HCEC 1CT (cell line): ENCODE results near the gene PPDPF.

ENCODE experiments used
- DNase-seq: peaks from one replicate; pipeline ENCODE4 v3.0.0-alpha.2; 2017

PPDPF gene

DNA sequence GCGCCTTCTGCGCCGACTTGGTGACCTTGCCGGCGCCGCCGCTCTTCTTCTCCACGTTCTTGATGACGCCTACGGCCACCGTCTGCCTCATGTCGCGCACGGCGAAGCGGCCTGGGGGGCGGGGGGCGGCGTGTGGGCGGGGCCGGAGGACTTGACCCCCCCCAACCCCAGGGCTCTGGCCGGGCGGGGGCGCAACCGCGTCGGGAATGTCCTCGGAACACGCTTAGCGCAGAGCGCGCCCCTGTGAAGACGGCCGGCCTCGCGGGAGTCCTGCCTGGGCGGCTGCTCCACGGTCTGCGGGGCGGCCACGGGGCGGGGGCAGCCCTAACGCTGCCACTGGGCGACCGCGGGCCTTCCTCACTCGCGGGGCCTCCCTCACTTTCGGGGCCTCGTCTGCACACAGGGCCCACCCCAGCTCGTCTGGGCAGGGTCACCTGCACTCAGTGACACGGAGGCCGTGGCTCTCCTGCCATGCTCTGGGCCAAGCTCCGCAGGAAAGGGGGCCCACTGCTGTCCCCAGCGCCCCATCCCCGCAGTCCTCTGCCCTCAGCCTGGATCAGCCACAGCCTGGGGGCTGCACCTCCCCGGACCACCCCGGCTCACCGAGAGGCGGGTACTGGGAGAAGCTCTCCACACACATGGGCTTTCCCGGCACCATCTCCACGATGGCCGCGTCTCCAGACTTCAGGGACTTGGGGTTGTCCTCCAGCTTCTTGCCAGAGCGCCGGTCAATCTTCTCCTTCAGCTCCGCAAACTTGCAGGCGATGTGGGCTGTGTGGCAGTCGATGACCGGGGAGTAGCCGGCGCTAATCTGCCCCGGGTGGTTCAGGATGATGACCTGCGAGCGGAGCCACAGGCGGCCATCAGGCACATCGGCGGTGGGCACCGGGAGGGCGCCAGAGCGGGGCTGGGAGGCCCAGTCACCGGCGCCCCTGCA, 32.0 kb upstream of the PPDPF start:
- no peak for DNase-seq

DNA sequence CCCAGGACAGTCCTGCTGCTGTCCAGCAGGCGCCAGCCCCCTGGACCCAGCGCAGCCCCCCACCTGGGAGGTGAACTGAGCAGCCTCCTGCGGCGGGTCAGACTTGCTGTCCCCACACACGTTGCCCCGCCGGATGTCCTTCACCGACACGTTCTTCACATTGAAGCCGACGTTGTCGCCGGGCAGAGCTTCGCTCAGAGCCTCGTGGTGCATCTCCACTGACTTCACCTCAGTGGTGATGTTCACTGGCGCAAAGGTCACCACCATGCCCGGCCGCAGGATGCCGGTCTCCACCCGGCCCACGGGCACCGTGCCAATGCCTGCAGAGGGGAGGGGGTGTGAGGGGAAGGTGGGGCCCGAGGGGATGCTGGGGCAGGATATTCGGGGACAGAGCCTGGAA, 30.1 kb upstream of the PPDPF start:
- no peak for DNase-seq

DNA sequence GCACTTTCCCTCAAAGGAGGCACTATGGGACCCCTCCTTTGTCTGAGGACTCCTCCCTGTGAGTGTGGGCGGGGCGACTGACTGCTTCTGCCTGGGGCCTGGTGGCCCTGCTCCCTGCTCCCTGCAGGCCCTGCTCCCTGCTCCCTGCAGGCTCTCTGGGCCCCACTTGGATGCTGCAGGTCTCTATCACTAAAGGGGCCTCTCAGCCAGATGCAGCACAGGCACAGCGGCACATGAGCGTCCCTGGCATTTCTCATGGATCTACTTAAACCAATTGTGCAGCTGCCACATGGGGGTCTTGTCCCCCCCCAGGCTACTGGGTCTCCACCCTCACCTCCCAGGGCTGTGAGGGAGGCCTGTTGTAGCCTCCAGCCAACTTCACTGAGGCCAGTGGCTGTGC, 29.5 kb upstream of the PPDPF start:
- DNase-seq: no peak

DNA sequence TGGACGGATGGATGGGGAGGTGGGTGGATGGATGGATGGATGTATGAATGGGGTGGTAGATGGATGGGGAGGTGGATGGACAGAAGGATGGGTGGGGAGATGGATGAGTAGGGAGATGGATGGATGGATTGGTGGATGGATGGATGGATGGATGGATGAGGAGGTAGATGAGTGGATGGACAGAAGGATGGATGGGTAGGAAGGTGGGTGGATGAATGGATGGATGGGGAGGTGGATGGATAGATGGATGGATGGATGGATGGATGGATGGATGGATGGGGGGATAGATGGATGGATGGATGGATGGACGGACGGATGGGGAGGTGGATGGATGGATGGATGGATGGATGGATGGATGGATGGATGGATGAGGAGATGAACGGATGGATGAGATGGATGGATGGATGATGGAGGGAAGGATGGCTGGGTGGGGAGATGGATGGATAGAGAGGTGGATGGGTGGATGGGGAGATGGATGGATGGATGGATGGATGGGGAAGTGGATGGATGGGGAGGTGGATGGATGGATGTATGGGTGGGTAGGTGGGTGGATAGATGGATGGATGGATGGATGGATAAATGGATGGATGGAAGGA, 28.8 kb upstream of the PPDPF start:
- DNase-seq: no peak

DNA sequence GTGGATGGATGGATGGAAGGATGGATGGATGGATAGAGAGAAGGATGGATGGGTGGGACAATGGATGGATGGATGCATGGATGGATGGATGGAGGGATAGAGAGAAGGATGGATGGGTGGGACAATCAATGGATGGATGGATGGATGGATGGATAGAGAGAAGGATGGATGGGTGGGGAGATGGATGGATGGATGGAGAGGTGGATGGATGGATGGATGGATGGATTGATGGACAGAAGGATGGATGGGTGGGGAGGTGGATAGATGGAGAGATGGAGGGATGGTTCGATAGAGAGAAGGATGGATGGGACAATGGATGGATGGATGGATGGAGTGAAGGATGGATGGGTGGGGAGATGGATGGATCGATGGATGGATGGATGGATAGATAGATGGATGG, 28.0 kb upstream of the PPDPF start:
- no peak for DNase-seq

DNA sequence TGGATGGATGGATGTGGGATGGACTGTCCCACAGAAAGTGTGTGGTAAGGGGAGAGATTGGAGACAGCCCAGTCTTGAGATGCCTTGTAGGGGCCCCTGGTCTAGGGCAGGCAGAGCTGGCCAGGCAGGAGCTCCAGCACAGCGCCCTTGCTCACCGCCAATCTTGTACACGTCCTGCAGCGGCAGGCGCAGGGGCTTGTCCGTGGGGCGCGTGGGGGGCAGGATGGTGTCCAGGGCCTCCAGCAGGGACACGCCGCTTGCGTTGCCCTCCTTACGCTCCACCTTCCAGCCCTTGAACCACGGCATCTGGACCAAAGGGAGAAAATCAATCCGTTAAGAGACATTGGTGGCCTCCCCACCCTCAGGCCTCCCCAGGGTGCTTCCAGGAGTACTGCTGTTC, 27.6 kb upstream of the PPDPF start:
- no peak for DNase-seq

DNA sequence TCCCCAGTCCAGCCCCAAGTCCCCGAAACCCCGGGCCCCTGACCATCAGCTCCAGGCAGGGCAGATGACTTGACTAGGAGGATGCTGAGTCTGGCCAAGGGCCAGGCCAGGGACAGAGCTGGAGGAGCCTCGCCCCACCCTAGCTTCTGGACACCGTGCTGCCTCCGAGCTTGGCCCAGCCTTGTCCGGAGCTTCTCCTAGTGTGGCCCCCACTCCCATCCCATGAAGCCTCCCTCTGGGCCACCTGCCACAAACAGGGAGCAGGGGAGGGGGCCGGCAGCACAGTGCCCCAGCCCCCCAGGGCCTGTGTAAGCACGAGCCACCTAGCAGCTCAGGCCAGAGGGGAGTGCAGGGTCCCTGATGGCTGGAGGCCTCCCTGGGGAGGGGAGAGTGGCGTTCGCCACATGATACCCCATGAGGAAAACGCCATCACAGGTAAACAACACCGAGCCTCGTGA, 27.0 kb upstream of the PPDPF start:
- DNase-seq: no peak

DNA sequence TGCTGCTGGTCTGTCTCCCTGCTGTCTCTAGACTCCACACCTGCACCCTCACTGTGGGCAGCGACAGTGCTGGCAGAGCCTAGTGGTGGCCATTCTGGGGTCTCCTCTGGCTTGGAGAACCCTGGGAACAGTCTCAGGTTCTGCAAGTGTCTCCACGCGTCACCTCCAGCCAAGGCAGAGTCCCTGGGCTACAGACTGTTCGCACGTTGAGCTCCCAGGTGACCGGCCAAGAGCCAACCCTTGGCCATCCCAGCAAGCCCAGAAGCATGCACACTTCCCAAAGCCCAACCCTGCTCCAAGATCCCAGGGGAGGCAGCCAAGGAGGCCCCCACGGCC, 26.5 kb upstream of the PPDPF start:
- no peak for DNase-seq

DNA sequence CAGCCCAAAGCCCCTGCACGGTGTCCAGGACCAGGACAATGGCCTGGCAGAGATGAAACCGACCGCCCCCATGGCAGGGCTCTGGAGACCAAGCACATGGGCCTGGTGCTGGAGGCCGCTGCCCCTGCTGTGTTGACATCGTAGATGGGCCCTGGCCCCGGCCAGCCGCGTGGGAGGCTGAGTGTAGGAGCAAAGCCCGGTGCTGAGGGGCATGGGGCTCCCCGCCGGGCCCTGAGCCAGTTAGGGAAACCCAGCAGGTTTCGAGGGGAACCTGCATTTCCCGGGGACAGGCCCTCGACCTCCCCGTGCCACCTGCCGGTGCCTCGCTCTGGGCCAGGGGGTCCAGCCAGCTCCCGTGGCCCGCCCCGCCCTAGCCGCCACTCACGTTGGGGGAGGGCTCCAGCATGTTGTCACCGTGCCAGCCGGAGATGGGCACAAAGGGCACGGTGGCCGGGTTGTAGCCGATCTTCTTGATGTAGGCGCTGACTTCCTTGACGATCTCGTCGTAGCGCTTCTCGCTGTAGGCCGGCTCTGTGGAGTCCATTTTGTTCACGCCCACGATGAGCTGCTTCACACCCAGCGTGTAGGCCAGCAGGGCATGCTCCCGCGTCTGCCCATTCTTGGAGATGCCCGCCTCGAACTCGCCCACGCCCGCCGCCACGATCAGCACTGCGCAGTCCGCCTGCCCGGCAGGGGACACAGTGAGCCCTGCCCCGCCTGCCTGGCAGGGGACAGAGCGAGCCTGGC, 26.0 kb upstream of the PPDPF start:
- DNase-seq: no peak

DNA sequence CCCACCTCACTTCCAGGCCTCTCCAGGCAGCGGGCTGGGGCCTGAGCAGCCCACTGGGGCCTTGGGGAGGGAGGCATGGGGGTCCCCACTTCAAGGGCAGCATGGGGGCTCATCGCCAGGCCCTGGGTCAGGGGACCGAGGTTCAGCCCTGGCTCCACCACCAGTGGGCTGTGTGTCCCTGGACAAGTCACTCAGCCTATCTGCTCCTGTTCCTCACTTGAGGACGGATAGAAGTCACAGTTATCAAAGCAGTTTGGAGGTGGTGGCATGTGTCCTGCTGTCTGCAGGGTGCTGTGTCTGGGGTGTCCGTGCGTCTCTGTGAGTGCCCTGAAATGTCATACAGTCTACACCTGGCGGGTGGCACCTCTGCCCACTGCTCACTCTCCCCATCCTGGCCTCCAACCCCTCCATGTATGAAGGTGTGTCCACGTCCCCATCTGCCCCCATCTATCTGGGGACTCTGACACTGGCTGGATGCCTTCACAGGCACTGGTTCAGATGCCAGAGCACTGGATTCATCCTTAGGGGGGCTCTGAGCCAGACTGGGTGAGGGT, 25.3 kb upstream of the PPDPF start:
- DNase-seq: no peak

DNA sequence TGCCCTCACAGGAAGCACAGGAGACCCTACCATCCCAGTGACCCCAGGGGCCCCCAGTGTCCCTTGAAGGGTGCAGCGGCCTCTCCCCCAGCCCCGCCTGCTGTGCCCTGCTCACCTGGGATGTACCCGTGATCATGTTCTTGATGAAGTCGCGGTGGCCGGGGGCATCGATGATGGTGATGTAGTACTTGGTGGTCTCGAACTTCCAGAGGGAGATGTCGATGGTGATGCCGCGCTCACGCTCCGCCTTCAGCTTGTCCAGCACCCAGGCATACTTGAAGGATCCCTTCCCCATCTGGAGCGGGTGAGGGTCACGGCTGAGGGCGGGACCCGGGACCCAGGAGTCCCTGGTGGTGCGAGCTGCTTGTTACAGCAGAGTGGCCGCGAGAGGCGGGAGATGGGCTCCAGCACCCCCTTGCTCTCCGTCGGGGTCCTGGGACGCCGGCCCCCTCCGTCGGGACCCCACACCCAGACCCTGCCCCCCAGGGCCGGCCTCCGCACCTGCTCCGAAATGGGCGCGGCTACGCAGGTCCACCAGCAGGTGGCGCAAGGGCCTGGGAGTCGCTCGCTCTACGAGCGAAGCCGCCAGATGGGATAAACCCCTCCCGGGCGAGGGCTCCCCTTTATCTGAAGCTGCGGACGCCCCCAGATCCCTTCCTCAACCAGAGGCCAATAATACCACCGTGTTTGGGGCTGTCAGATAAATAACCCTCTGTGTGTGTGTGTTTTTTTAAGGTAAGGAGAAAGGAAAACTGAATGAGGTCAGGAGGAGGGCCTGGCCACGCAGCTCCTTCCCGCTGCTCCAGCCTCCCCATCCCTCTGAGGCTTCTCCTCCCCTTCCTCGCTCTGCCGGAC, 24.6 kb upstream of the PPDPF start:
- peak; percentile 40 for DNase-seq

DNA sequence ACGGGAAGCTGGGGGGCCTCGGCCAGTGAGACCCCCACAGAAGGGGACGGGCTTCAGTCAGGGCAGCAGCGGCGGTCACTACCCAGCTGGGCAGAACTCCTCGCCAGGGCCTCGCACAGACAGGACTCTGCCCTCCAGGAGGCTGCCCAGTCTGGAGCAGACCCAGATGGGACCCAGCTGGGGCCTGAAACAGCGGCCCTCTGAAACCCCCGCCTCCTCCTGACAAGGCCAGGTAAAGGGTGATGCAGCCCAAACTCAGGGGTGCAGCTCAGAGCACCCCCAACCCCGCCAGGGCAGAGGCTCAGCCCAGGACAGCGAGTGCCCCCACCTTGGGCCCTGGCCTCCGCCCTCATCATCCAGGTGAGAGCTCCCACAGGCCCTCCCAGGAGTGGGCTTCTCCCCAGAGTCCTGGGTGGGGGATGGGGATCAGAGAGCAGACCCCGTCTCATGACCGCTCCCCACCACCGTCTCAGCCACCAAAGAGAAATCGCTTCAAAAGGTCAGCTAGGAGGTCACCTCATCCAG, 23.9 kb upstream of the PPDPF start:
- no peak for DNase-seq

DNA sequence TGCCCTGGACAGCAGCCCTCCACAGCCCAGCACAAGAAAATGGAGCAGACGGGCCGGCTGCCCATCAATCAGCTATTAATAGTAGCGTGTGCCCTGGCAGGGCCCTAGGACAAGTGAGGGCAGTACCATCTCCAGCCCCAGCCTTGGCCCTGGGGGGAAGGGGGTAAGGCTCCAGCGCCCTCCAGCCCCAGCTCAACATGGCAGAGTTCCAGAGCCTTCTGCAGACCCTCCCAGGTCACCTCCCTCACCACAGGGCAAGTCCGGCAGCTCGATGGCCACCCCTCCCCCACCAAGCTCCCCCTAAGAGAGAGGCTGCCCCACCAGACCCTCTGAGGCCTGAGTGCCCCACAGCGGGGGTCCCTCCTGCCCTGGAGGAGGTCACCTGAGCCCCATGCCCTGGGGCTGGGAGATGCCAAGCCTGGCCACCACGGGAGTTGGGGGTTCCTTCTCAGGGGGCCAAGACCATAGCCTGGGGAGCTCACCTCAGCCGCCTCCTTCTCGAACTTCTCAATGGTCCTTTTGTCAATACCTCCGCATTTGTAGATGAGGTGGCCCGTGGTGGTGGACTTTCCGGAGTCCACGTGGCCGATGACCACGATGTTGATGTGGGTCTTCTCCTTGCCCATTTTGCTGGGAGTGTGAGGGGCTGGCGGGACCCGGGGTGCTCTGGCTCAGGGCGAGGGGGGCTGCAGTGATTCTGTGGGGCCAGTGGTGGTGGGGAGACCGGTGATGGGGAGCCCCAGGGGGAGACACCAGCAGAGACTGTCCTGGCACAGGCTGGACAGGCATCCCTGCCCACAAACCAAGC, 23.2 kb upstream of the PPDPF start:
- DNase-seq: no peak

DNA sequence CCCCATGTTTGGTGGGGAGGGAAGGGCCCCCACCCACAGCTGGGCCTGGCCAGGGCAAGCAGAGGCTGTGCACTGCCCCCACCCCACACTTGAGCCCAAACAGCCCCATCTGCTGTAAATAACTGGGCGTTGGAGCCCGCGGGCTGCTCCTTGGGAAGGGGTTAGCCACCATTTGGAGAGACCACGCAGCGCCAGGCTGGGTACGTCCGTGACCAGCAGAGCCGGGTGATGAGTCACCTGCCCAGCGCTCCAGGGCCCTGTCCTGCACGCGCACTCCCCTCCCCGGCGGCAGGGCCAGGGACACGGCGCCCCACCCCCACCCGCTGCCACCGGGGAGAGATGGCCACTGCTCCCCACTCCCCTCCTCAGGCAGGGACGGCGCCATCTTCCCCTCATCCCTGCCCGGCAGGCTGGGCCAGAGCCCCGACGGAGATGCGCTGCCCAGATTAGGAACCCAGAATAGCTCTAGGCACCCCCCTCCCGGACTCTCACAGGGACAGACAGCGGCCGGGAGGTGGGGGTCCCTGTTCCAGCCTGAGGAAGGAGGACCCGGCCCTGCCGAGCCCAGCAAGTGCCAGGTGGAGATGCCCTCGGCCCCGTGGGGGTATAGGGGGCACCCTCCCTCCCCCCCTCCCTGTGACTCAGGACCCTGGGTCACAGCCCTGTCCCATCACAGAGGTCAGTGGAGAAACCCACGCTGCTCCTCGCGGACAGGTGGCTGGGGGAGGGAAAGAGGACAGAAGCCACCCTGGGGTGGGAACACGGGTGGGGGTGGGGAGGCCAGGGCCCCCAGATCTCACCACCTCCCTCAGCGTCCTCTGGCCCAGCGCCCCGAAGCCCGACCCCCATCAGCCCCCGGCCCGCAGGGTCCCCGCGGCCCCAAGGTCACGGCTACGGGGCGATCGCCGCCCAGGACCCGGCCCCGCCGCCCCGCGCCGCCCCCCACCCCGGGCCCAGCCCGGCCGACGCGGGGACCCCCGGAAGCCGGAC, 22.3 kb upstream of the PPDPF start:
- DNase-seq: no peak

DNA sequence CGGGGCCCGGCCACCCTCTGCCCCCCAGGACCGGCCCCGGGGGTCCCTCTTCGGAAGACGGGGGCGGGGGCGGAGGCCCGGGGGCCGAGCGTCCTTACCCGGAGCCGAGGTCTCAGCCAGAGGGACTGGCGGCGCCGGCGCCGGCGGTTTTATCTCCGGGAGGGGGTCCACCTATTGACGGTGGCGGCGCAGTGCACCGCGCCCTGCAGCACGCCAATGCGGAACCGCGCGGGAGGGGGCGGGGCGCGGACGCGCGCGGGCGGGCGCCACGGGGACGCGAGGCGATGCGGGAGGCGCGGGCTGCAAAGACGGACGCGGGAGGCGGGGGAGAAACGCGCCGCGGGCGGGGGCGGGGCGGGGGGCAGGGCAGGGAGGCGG, 21.6 kb upstream of the PPDPF start, which contains the start of gene EEF1A2:
EEF1A2 (minus strand) TSS at position 124 of the 378 bp plus-strand sequence. CDS start 1,320 bp downstream, outside the sequence.
- DNase-seq: no peak

DNA sequence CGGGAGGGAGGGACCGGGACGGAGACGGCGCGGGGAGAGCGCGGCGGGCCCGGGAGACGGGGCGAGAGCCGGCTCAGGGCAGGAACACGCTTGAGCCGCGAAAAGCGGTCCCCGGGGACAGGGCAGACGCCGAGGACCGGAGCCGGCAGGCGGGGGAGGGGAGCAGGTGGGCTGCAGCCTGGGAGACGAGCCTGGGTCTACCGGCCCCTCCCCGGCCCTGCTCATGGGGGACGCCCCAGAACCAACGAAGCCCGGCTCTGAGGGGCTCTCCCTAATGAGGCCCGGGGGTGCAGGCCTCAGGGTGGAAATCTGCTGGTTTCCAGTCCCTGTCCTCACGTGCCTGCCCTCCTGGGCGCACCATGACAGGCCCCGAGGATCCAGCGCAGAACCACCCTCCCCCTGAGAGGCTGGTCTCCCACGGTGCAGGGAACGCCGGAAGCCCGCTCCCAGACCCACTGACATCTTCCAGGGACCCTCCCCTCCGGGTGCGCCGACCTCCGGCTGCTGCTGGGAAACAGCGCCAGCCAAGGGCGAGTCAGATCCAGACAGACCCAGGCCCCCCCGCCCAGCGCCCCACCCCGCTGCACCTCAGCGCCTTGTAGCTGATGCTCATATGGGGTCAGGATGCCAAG, 21.1 kb upstream of the PPDPF start:
- no peak for DNase-seq

DNA sequence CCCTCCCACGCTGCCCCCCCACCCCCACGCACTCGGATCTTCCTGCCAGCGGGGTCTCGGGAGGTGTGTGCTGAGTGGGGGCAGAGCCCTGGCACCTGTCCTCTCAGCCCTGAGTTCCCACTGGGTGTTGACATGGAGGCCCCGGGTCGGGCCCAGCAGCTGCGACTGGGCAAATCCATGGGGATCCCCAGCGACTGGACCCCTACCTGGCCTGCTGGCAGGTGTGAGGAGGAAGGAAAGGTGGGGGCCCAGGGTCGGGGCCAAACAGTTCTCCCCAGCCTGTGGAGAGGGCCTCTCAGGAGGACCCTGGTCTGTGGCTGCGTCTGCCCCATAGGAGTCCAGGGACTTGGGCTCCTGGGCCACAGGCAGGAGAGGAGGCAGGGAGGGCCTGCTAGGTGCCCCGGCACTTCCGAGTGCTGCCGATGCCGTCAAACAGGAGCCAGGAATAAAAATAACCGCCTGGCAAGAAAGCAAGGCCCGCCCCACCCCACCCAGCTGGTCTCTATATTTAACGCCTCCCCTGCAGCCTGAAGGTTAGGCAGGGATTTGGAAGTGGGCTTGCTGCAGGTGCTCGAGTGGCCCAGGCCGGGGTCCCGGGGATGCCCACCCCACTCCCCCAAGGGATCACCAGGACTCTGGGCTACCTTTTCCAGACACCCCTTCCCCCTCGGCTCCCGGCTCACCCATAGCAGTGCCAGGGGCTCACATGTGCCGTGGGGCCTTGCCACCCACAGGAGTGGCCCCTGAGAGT, 20.2 kb upstream of the PPDPF start:
- DNase-seq: no peak

DNA sequence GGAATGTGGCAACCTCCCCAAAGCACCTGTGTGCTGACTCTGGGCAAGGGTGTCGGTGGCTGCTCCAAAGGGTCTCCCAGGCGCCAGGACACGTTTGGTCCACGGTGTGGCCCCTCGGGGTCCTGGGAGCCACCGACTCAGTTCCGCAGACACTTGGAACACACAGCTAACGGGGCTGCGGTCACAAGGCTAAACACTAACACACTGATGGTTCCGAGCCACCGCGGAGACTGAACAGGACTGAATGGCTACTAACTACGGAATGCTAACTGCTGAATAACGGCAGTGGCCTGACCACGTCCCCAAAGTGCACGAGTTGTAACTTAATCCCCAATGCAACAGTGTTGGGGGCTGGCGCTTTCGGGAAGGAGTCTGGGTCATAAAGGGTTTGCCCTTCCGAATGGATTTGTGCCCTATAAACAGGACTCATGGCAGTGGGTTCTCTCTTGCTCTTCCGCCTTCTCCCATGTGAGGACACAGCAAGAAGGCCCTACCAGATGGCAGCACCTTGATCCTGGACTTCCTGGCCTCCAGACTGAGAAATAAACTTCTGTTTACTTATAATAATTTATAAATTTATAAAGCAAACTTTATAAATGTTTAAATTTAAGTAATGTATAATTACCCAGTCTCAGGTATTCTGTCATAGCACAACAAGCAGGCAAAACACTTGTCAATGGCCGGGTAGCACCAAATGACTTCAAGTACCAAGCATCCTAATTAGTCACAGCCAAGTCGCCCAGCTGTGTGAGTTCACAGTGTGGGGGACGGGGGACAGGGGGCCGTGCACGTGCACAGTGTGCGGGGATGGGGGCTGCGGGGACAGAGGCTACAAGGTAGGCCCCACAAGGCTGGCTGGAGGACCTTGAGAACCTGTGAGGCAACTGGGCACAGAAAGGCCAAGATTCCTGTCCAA, 19.4 kb upstream of the PPDPF start:
- no peak for DNase-seq
